Heart left ventricle (tissue), 16 donors: Measurements from ENCODE around the gene PCNA. TPM values are rescaled to one million over a fixed set of nuclear protein-coding genes. Genes with fewer than 3 reads are reported as not detected.
A peak's percentile ranks its signal among the peaks of the same experiment; 100 is the strongest.

Source experiments
- ATAC-seq, 4 donors: fragments of 200-7000 bp; cut with Tn5 transposase; one replicate each; pipeline ENCODE4 v1.9.1; 2020 to 2022; ENCODE audit warnings: moderate library complexity in 4 of 4, mild to moderate bottlenecking in 3 of 4, moderate number of reproducible peaks in 1 of 4
- DNase-seq, 5 donors: peaks; one replicate each; pipeline ENCODE4 v3.0.0-alpha.2; 2020
- H3K27ac ChIP-seq, 12 donors: fragments of 200-600 bp; sonication (generic) in 4 of 12; one replicate each; pipeline versions ENCODE4 v1.5.0 to v1.8.0; 2016 to 2022; ENCODE audit warnings: mild to moderate bottlenecking in 2 of 12
- H3K27me3 ChIP-seq, 9 donors: fragments of 200-600 bp; sonication (generic) in 2 of 9; one replicate each; pipeline versions ENCODE4 v1.5.1 to v1.8.0; 2016 to 2022; ENCODE audit warnings: mild to moderate bottlenecking in 3 of 9
- H3K36me3 ChIP-seq, 9 donors: fragments of 200-600 bp; sonication (generic) in 2 of 9; one replicate each; pipeline versions ENCODE4 v1.5.0 to v1.8.0; 2018 to 2022; ENCODE audit warnings: mild to moderate bottlenecking in 2 of 9
- H3K4me1 ChIP-seq, 12 donors: fragments of 200-600 bp; sonication (generic) in 4 of 12; one replicate each; pipeline versions ENCODE4 v1.5.0 to v1.8.0; 2016 to 2022; ENCODE audit warnings: mild to moderate bottlenecking in 3 of 12
- H3K4me3 ChIP-seq, 12 donors: fragments of 200-600 bp; sonication (generic) in 4 of 12; one replicate each; pipeline versions ENCODE4 v1.5.0 to v1.8.0; 2017 to 2022; ENCODE audit warnings: mild to moderate bottlenecking in 9 of 12, moderate library complexity in 4 of 12
- H3K9me3 ChIP-seq, 12 donors: fragments of 200-600 bp; sonication (generic) in 4 of 12; one replicate each; pipeline versions ENCODE4 v1.5.0 to v1.8.0; 2016 to 2022; ENCODE audit warnings: mild to moderate bottlenecking in 1 of 12
- POLR2A ChIP-seq, 2 donors: fragments of 450-650 bp; IDR thresholded peaks; one replicate each; pipeline ENCODE4 v1.6.1; 2017; ENCODE audit warnings: antibody characterized with exemption in 2 of 2, mild to moderate bottlenecking in 2 of 2, moderate library complexity in 2 of 2
- WGBS, 4 donors: extraction: QIAGEN DNeasy Blood & Tissue Kit in 2 of 4; methylation state at CpG; one replicate each; pipeline versions ENCODE4 v1.1.5 to v1.1.7; 2013 to 2018; 5-methylcytosine and 5-hydroxymethylcytosine counted together
- intact Hi-C, 10 donors: fragments of 100-400 bp; cut with DNase I; formaldehyde crosslinking; loops; one replicate each; pipeline versions ENCODE4 v1.11.1 to v1.14.2; 2022
- polyA plus RNA-seq, 2 donors: library from polyadenylated mRNA; stranded (reverse); fragments of 200-250 nt; gene quantifications; one replicate each; pipeline ENCODE4 v1.2.3, GENCODE V29; 2013
- total RNA-seq, 9 donors: library from RNA; depleted of rRNA in 2 of 9; stranded (reverse); fragments of >200 nt in 2 of 9; fragmentation: NEBNext Ultra II Directional in 3 of 9; extraction: Animal tissue kit (Norgen Biotek cat#: 25700) in 3 of 9; gene quantifications; one replicate each; pipeline versions ENCODE4 v1.1.0 to v1.2.4, GENCODE V29; 2016 to 2023
- TF ChIP-seq, protein P1 (sequence below), 12 donors: fragments of 200-600 bp; sonication (generic) in 4 of 12; IDR thresholded peaks; one replicate each; pipeline versions ENCODE4 v1.5.0 to v1.8.0; 2018 to 2022; ENCODE audit warnings: antibody characterized with exemption in 12 of 12, mild to moderate bottlenecking in 5 of 12
- donor health status: ischemic (EF 13 %, LVEDD 7.1; RV severe dilation, severe dysfunction).
- donor health status: healthy with polysubstance abuse.
- donor health status: DM: no; HTN: yes; CAD: no.
- donor health status: DM: no; HTN: no; CAD: no.
- donor health status: ischemic (EF 25% LVEDD 6.9; RV normal size, moderate dysfunction).
- donor health status: ischemic (EF 25% LVEDD 5.7; RV mildly dilated, moderate dysfunction).
- donor health status: healthy.
- donor health status: DM: yes; HTN: yes; CAD: no.
- donor health status: ischemic (EF 35%, LVEDD 5.7; RV mildly dilated, moderate dysfunction).
- donor health status: nonischemic (EF 11% LVEDD 7.7; RV severe dilation, severe dysfunction).
- donor health status: DM: yes; HTN: yes; CAD: no.
- donor health status: PGD.
- donor health status: ischemic (EF 29% LVEDD 5.4; RV normal size, mild dysfunction).
- donor health status: nonischemic (EF 23%, LVEDD 6.1; RV moderate dilation, normal function).

PCNA gene
- total and polyA plus RNA-seq, 11 donors: 18.7 to 52.7 (median 22.9) TPM

DNA sequence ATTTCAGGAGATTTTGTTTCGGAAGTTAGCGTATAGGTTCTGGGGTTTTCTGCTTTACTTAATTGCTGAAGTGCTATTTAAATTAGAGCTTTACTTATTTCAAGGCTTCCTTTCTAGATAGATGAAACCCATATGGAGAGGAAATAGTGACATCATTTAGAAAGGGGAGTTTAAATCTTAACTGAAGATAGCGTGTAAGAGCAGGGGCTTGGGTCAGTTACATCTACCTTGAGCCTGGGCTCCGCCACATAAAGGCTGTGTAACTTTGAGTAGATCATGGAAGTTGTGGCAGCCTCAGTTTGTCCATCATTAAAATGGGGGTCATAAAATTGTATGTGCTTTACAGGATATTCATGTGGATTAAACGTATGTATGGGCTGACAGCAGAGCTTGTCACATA is 11.7 kb upstream of the PCNA start:
- ATAC-seq: no peak
- TF ChIP-seq, protein P1, sequence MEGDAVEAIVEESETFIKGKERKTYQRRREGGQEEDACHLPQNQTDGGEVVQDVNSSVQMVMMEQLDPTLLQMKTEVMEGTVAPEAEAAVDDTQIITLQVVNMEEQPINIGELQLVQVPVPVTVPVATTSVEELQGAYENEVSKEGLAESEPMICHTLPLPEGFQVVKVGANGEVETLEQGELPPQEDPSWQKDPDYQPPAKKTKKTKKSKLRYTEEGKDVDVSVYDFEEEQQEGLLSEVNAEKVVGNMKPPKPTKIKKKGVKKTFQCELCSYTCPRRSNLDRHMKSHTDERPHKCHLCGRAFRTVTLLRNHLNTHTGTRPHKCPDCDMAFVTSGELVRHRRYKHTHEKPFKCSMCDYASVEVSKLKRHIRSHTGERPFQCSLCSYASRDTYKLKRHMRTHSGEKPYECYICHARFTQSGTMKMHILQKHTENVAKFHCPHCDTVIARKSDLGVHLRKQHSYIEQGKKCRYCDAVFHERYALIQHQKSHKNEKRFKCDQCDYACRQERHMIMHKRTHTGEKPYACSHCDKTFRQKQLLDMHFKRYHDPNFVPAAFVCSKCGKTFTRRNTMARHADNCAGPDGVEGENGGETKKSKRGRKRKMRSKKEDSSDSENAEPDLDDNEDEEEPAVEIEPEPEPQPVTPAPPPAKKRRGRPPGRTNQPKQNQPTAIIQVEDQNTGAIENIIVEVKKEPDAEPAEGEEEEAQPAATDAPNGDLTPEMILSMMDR (IDR thresholded peaks at IDR 0.05): no peak
- TF ChIP-seq POLR2A (IDR thresholded peaks at IDR 0.05): no peak
- intact Hi-C loops: no loop called here

DNA sequence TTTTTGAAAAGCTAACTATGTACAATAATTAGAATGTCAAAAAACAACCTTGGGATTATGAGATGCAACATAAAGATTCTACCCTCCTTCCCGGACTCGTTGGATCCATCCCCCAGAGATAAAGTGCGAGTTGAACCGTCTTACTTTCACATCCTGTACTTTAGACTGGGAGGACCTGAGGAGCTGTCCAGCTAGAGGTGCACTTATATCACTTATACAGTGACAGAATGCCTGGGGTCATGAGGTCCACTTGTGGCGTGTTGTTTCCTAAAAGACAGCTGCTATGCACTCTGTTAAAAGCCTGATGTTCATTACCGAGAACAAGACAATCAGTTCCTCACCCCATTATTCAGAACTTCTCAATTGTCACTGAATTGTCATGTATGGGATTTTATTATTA is 9.1 kb upstream of the PCNA start:
- intact Hi-C loops: loop anchor here in 8 of 10 donors (2.0 to 10.0 kb wide), 5 partner anchors 42 to 318 kb away; no protein-coding TSS in a partner anchor

More for the DNA sequence above, 11.7 kb upstream of the PCNA start:
- Histone ChIP-seq H3K9me3 (no peaks in the 10 kb centered on the region), H3K36me3 (peaks cover 0 to 24% (median 3%) of the 10 kb centered on the region in 9 donors), H3K4me3 (peak overlapping the region in 8 of 12 donors; percentile 1 to 32 (median 27)), H3K27me3 (no peaks in the 10 kb centered on the region), H3K4me1 (peaks cover 7 to 88% (median 65%) of the 10 kb centered on the region in 12 donors), H3K27ac (peak overlapping the region; percentile 27 to 99 (median 84))
- WGBS, 4 donors: 64 to 71% (median 67%) methylated on average over 5 of the region's 5 CpGs
- DNase-seq: no peak

DNA sequence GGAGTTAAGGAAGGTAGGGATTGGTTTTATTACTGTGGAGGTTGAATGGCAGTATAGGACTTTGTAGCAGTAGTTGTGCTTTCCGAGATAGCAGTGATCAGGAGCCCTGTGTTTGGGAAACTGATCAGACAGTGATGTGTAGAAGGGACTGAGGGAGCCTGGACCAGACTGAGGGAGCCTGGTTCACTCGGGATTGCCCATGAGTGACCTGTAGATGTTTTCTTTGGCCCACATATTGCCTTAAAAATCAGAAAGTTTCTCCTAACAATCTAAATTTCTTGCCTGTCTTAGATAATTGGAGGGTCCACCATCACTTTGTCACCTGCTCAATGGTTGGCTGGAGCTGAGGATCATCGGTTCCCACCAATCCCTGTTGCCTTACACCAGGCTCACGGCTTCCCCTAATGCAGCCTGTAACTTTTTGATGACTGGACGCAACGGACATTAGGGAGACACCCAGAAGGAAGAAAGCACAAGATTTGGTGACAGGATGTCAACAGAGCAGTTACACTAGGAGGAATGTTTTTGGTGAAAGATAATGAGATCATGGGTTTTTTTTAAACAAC is 8.2 kb upstream of the PCNA start:
- TF ChIP-seq, protein P1 (IDR thresholded peaks at IDR 0.05): no peak
- TF ChIP-seq POLR2A (IDR thresholded peaks at IDR 0.05): no peak
- WGBS, 4 donors: 12 to 28% (median 19%) methylated on average over 6 of the region's 6 CpGs
- H3K36me3 ChIP-seq: peaks cover 0 to 15% (median 0%) of the 10 kb centered on the region in 9 donors
- H3K9me3 ChIP-seq: no peaks in the 10 kb centered on the region
- ATAC-seq: no peak
- peak in 1 of 5 donors; percentile 27 for DNase-seq
- H3K27ac ChIP-seq: peak overlapping the region; percentile 33 to 99 (median 97)
- peaks cover 7 to 61% (median 46%) of the 10 kb centered on the region in 12 donors for H3K4me1 ChIP-seq
- no peaks in the 10 kb centered on the region for H3K27me3 ChIP-seq
- intact Hi-C loops: loop anchor here in 9 of 10 donors (2.0 to 10.0 kb wide), 6 partner anchors 43 to 319 kb away; no protein-coding TSS in a partner anchor
- H3K4me3 ChIP-seq: peak overlapping the region; percentile 72 to 98 (median 92)

More for the DNA sequence above, 9.1 kb upstream of the PCNA start:
- WGBS, 4 donors: 15 to 31% (median 17%) methylated on average over 6 of the region's 6 CpGs
- H3K36me3 ChIP-seq: peaks cover 0 to 15% (median 0%) of the 10 kb centered on the region in 9 donors
- ATAC-seq (no peak), DNase-seq (no peak)
- H3K9me3 ChIP-seq: no peaks in the 10 kb centered on the region
- no peak for TF ChIP-seq POLR2A (IDR thresholded peaks at IDR 0.05)
- TF ChIP-seq, protein P1 (IDR thresholded peaks at IDR 0.05): no peak
- H3K4me1 ChIP-seq: peaks cover 7 to 70% (median 49%) of the 10 kb centered on the region in 12 donors
- H3K27ac ChIP-seq: peak overlapping the region in 10 of 12 donors; percentile 94 to 99 (median 97)
- H3K4me3 ChIP-seq: peak overlapping the region in 8 of 12 donors; percentile 10 to 98 (median 94)
- H3K27me3 ChIP-seq: no peaks in the 10 kb centered on the region

DNA sequence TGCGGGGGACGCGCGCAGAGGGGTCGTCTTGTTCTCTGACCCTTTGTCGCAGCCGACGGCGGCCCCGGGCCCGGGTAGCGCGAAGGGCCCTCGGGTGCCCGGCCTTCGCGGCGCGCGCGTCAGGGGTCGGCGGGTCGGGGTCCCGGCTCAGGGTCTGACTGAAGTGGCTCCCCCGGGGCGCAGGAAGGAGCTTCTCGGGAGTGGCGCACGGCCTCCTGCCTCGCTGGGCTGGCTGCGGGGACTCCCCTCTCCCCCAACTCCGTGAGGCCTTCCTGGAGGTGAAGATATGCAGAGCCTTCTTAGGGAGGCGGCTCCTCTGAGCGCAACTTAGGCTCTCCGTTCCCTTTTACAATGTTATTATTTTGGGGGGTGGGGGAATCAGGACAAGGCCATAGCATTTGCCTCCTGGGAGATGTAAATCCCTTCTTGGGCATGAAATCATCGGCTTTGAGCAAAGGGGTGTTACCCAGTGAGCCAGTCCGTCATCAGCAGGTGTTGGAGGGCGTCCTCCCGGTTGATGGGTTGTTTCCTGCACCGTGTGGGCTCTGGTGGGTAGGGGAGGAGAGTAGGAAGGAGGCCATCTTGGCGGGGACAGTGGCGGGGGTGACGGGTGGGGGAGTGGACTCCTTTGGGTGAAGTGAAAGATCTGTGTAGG is 7.6 kb upstream of the PCNA start:
- H3K36me3 ChIP-seq: peaks cover 0 to 15% (median 0%) of the 10 kb centered on the region in 9 donors
- 0 to 2% (median 1%) methylated on average over 15 to 44 of the region's 44 CpGs for WGBS, 4 donors
- no peaks in the 10 kb centered on the region for H3K9me3 ChIP-seq
- intact Hi-C loops: loop anchor here in 9 of 10 donors (2.0 to 10.0 kb wide), 6 partner anchors 43 to 320 kb away; no protein-coding TSS in a partner anchor
- no peak for TF ChIP-seq POLR2A (IDR thresholded peaks at IDR 0.05)
- TF ChIP-seq, protein P1 (IDR thresholded peaks at IDR 0.05): no peak
- H3K27me3 ChIP-seq: no peaks in the 10 kb centered on the region
- H3K4me3 ChIP-seq: peak overlapping the region; percentile 72 to 98 (median 92)
- ATAC-seq (peak in 3 of 4 donors; percentile 4 to 27 (median 25)), DNase-seq (peak; percentile 50 to 68 (median 64))
- peak overlapping the region; percentile 90 to 99 (median 97) for H3K27ac ChIP-seq
- H3K4me1 ChIP-seq: peaks cover 7 to 57% (median 45%) of the 10 kb centered on the region in 12 donors
